GM18873 (cell line): Measurements from ENCODE around the gene SLC7A14.

Experiments
- ATAC-seq: cut with Tn5 transposase; IDR thresholded peaks from one replicate; pipeline ENCODE4 v1.9.1; 2021; ENCODE audit warnings: mild to moderate bottlenecking, moderate library complexity, moderate number of reproducible peaks; ENCODE audit not compliant: unreplicated experiment, low FRiP score

The SLC7A14 gene

GRCh38 chr3:170502297-170502696 is 83.6 kb downstream of the SLC7A14 start:
- ATAC-seq, result no peak

GRCh38 chr3:170500995-170501394 is 84.9 kb downstream of the SLC7A14 start:
- ATAC-seq, result no peak

GRCh38 chr3:170500462-170500861 is 85.4 kb downstream of the SLC7A14 start:
- no peak for ATAC-seq

- no peak for ATAC-seq
These were observed 86.2 kb downstream of the SLC7A14 start for GRCh38 chr3:170499562-170500156.

- no peak for ATAC-seq
These were observed 88.4 kb downstream of the SLC7A14 start for GRCh38 chr3:170497207-170498095.

- no peak for ATAC-seq
These were observed 89.1 kb downstream of the SLC7A14 start for GRCh38 chr3:170496868-170497140.

GRCh38 chr3:170496026-170496867 is 89.6 kb downstream of the SLC7A14 start:
- ATAC-seq, result no peak

DNA sequence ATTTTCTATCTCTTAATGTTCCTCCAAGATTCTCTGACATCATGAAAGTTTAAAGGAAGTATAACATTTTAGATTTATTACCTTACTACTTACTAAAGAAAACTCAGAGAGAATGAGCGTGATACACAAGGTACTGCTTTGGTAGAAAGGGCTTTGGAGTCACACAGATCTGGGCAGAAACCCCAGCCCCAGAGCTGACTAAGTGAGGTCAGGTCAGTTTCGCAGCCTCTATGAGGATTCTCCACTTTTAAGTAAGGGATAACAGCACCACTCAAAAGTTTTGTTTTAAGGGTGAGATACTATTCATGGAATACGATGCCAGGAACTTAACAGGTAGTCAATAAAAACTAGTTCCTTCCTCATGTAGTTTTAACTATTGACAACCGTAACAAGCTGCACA is 91.1 kb downstream of the SLC7A14 start:
- no peak for ATAC-seq

GRCh38 chr3:170493712-170494182 is 92.1 kb downstream of the SLC7A14 start:
- ATAC-seq, result no peak

- no peak for ATAC-seq
These were observed 94.0 kb downstream of the SLC7A14 start for GRCh38 chr3:170491901-170492300.

DNA sequence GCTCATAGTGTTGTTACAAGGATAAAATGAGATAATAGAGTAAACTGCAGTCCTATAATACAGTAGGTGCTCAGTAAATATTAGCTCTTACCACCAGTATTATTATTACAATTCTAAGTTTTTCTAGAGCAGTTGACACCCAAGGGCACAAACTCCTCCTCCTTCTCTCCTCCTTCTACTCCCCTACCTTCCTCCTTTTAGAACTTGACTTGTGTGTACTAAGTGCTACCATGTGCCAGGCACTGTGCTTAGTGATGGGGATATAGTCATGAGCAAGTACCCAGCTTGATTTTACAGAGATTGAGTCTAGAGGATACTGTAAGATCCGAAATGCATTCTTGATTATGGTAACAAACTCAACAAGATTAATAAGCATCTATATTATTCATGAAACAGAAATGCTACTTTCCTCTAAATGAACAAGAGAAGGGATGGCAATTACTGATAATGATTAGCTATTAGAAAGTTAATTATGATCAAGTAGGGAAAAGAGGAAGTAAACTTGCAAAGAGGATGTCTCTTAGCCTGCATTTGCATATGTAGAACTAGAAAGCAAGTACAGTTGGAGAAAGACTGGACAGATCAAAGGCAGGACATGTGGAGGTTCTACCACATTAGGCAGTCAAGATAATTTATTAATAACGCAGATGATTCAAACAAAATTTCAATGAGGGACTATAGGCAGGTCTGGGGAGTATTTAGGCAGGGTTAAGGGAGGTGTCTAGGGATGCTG is 94.9 kb downstream of the SLC7A14 start:
- ATAC-seq, result no peak

DNA sequence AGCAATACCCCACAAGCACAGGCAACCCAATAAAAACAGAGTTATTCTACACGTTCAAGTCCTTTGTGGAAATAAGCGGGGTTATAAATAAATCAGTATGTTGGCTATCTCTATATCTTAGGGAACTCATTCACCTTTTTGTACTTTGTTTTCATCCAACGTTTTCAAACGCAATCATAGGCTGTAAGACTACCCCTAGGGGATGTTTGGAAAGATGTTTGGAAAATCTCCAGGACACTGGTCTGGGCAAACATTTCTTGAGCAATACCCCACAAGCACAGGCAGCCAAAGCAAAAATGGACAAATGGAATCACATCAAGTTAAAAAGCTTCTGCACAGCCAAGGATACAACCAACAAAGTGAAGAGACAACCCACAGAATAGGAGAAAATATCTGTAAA is 97.1 kb downstream of the SLC7A14 start:
- no peak for ATAC-seq

GRCh38 chr3:170487031-170487430 is 98.8 kb downstream of the SLC7A14 start:
- no peak for ATAC-seq

DNA sequence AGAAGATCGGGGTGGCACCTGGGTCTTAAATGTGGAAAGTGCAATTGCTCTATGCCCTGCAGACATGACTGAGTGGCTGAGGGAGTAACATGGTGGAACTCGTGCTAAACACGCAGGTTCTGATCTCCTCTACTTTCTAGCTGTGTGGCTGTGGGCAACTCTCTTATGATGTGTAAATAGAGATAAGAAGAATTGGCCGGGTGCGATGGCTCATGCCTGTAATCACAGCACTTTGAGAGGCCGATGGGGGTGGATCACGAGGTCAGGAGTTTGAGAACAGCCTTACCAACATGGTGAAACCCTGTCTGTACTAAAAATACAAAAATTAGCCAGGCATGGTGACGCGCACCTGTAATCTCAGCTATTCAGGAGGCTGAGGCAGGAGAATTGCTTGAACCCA is 99.5 kb downstream of the SLC7A14 start:
- no peak for ATAC-seq

DNA sequence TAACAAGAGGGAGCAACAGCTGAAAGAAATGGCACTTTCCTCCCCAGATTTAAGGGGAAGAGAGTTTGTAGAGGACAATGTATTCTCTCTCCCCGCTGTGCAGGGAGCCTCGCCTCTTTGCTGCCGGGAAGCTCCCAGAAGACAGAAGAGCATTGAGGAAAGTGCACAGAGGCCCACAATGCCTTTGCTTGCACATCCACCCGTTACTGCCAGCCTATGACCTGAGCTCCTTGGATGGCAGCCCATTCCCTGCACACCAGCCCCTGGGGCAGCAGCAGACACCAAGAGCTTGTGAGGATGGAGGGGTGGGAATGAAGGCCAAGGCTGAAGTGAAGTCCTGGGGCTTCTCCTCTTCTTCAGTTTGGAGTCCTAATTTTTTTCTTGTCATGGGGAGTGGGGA is 100.2 kb downstream of the SLC7A14 start:
- no peak for ATAC-seq

DNA sequence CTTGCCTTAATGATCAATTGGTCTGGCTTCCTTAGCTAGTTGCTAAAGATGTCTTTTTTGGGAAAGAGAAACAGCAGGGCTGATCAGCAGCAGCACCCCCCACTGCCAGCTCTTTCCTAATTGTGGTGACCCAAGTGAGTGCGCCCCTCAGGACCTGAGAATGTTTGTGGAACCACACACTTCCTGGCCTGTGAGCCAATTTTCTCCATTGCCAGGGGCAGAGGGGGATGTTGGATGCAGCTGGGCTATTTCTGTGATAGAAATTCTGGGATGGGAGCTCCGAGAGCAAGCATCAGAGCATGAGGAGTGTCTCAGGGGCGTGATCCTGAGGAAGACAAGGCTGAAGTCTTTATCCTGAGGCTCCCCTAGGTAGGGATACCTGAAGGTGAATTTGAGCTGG is 100.6 kb downstream of the SLC7A14 start:
- no peak for ATAC-seq

DNA sequence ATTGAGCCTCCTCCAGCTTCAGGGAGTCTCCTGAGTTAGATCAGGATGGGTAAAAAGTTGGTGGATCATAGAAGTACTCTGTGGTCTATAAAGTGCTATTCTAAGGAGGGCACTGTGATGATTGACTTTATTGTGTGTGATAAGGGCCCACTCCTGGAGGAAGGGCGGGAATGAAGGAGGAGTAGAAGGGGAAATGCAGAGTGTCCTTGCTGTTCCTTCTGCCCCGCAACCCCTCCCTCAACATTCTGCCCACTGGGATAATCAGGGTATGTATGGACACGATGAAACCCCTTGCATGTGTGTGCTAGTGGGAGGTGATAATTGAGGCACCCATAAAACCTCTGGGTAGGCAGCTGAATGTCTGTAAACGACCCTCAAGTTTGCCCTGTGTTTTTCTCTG is 101.0 kb downstream of the SLC7A14 start:
- no peak for ATAC-seq

GRCh38 chr3:170483485-170484262 is 102.2 kb downstream of the SLC7A14 start:
- no peak for ATAC-seq

DNA sequence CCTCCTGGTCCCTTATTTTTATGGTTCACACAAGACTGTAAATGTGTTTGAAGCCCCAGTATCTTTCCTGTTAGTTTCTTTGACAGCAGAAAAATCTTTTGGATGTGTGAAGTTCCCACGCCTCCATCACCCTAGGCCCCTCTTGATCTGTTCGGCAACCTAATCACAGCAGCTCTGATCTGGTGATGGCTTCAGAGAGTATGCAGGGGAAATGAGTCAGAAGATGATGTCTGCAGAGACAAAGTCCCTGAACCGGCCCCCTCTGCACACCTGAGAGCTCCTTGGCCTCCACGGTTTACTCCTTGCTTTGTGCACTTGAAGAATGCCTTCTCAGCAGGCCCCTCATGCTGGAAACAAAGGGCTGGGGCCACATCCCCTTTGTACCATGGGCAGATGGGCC is 103.7 kb downstream of the SLC7A14 start:
- no peak for ATAC-seq

- no peak for ATAC-seq
These were observed 105.8 kb downstream of the SLC7A14 start for GRCh38 chr3:170480111-170480510.
